Retinal pigment epithelial cell (primary cell): ENCODE results near the gene RAB17.
A peak's percentile ranks its signal among the peaks of the same experiment; 100 is the strongest.
"Not testable (repeated sequence)": the region's sequence is repeated elsewhere in the genome, so short reads cannot be mapped to it uniquely, and the experiment has no call there.

Experiments
- DNase-seq: peaks from one replicate; pipeline ENCODE4 v3.0.0-alpha.2; 2010; ENCODE audit warnings: low read depth
- H3K4me3 ChIP-seq: 2 replicates; pipeline ENCODE4 v1.5.1; 2011; ENCODE audit warnings: mild to moderate bottlenecking, low read length, control low read depth, moderate library complexity
- CTCF ChIP-seq: conservative IDR thresholded peaks from 2 replicates; pipeline ENCODE4 v1.5.1; 2011; ENCODE audit warnings: low read depth, low read length, control low read depth, inconsistent platforms

RAB17 gene

DNA sequence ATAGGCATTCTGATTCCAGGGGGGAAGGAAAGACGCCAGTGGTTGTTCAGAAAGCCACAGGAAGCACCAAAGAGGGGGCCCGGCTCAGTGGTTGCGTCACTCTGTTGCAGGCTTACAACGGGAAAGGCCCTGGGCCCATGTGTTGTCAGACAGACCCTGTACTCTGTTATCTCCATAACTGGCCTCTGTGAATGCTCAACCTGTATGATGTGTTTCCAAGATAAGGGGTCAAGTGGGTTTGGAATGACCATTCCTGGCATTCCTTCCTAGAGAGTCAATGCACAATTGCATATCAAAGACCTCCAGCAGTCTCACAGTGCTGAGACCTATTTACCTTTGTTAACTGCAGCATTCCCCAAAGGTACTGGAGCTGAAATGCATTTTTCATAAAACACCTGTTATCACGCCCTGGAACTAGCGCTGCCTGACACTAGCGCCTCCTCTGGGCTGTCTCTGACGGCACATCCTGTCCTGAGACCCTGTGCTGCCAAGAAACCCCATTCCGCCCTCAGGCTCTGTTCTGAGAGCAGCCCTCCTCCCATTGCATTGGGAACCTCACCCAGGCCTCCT is 23.7 kb upstream of the RAB17 start:
- DNase-seq = no peak
- no peak overlapping the region for H3K4me3 ChIP-seq
- TF ChIP-seq CTCF = peak; percentile 41

DNA sequence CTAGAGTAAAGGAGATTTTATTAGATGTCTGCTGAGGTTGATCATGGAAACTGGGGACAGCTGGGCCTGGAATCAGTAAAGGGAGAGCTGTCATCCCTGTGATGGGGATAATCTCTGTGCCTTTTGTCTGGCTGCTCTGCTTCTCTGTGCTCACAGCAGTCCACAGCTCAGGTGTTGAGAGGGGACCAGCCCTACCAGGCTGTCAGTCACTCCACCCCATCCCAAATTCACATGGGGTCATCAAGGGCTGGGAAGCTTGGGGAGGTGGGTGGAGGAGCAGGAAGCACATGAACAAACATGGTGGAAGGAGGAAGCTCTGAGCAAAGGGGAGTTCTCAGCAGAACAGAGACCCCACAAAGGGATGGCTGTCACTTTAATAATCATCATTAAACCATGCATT is 23.1 kb upstream of the RAB17 start:
- DNase-seq = no peak
- TF ChIP-seq CTCF = no peak
- H3K4me3 ChIP-seq = no peak overlapping the region

DNA sequence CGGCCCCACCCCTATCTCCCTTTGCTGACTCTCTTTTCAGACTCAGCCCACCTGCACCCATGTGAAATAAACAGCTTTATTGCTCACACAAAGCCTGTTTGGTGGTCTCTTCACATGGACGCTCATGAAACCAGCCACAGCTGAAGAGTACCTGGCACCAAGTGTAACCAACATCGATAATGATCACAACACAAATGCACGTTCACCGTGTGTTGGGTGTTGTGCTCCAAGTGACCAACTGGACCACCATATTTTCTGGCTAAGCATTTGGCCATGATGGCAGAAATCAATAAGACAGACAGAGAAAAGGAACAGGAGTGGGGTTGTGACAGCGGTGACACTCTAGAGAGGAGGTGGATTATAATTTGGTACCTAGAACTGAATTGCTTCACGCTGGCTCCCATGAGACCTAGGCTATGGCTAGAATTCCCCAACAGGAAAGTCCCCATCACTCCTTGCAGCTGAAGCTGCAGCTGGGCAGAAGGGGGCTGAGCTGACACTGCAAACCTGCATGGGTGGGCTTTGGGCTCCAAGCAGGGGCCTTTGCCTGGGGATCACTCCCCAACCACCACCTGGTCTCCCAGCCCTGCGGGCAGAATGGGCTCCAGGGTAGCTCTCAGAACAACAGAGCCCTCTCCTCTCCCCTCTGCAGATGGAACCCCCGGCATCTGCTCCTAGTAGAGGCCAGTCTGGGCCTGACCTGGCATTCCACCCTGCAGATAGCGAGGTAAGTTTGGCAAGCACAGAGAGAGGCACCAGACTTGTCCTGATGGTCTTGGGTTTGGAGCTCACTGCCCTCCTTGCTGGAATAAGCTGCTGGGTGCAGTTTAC is 22.2 kb upstream of the RAB17 start:
- DNase-seq = no peak
- TF ChIP-seq CTCF = no peak
- H3K4me3 ChIP-seq = no peak overlapping the region

DNA sequence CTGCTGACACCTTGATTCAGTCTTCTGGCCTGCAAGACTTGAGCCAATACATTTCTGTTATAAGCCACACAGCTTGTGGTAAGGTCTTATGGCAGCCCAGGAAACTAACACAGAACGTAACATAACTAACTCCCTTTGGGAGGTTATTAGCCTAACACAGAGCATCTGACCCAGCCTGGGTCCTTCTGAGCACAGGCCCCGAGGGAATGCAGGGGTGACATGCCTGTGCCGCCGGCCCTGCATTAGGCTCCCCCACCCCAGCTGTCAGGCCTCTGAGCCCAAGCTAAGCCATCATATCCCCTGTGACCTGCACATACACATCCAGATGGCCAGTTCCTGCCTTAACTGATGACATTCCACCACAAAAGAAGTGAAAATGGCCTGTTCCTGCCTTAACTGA is 16.0 kb upstream of the RAB17 start:
- H3K4me3 ChIP-seq, DNase-seq: not testable (repeated sequence)

GRCh38 chr2:237604960-237605359 is 14.4 kb upstream of the RAB17 start:
- H3K4me3 ChIP-seq = no peak overlapping the region
- TF ChIP-seq CTCF = peak; percentile 27
- DNase-seq = no peak

DNA sequence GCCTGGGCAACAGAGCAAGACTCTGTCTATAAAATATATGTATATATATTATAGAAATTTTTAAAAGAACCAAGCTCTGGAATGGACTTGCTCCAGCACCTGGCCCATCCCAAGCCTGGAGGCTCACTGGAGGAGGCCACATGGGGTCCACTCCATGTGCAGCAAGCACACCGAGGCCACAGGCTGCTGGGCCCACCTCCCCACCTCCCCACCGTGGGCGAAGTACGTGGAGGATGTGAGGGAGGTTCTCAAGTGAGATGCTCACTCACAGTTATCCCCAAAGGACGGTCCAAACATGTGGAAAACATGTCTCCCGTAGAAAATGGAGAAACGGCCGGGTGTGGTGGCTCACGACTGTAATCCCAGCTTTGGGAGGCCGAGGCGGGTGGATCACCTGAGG is 13.9 kb upstream of the RAB17 start:
- no peak overlapping the region for H3K4me3 ChIP-seq
- no peak for TF ChIP-seq CTCF
- DNase-seq = no peak

DNA sequence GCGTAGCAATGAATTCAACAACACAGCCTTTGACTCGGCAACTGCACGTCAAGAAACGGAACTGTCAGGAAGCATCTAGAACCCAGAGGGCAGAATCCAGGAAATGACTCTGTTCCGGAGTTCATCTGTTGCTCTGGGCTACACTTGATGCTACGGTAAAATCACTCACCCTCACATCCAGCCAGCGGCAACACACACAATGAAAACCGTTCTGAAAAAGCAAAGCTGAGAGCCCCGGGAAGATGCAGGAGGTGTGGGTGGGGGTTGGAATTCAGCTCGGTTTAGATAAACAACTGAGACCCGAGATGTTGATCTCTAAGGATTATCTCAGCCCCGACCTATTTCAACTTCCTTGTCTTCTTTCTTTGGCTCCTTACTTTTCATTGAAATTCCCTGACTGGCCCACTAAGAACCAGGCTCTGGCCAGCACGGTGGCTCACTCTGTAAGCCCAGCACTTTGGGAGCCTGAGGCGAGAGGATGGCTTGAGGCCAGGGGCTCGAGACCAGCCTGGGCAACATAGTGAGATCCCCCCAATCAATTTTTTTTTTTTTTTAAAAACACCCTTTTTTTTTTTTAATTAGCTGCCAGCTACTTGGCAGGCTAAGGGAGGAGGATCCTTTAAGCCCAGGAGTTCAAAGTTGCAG is 13.3 kb upstream of the RAB17 start:
- DNase-seq = no peak
- no peak for TF ChIP-seq CTCF
- no peak overlapping the region for H3K4me3 ChIP-seq
